PC-9 (cell line): ENCODE results near the gene CENPA. TPM values are rescaled to one million over a fixed set of nuclear protein-coding genes. Genes with fewer than 3 reads are reported as not detected.
A peak's percentile ranks its signal among the peaks of the same experiment; 100 is the strongest.

ENCODE experiments used
- BruUV-seq: library from RNA; stranded (reverse); fragments of 400-500 nt; replicated peaks from 2 replicates; lab custom pipeline; 2021; lab: Mats Ljungman, UMichigan
- CTCF ChIA-PET: fragments of 300-600 bp; sonication (Branson Sonifier 250); formaldehyde crosslinking; loops from one replicate; lab custom pipeline; 2022; ENCODE audit warnings: antibody characterized with exemption; lab: Charles Lee
- POLR2A ChIA-PET: fragments of 300-600 bp; sonication (Branson Sonifier 250); formaldehyde crosslinking; loops from one replicate; lab custom pipeline; 2022; ENCODE audit warnings: antibody characterized with exemption; ENCODE audit not compliant: unreplicated experiment; lab: Charles Lee
- DNase-seq, 2 experiments: peaks; one replicate each; pipeline versions ENCODE4 v3.0.0 to v3.0.0-alpha.2; 2015 to 2022; ENCODE audit warnings: mixed read lengths in 1 of 2
- H2AFZ ChIP-seq: fragments of 200-600 bp; sonication (generic); 2 replicates; pipeline ENCODE4 v1.8.1; 2017; ENCODE audit warnings: antibody characterized with exemption
- H3F3A ChIP-seq: fragments of 200-600 bp; sonication (generic); 2 replicates; pipeline ENCODE4 v1.8.1; 2017; ENCODE audit warnings: antibody characterized with exemption, mild to moderate bottlenecking, low read depth; ENCODE audit not compliant: insufficient read depth
- H3K27ac ChIP-seq: fragments of 200-600 bp; sonication (generic); 2 replicates; pipeline ENCODE4 v1.6.1; 2016; ENCODE audit warnings: mixed run types
- H3K27me3 ChIP-seq: fragments of 200-600 bp; sonication (generic); 2 replicates; pipeline ENCODE4 v1.6.1; 2016; ENCODE audit warnings: low read depth, mixed run types; ENCODE audit not compliant: insufficient read depth
- H3K36me3 ChIP-seq: fragments of 200-600 bp; sonication (generic); 2 replicates; pipeline ENCODE4 v1.6.1; 2016; ENCODE audit warnings: low read depth, mixed run types
- H3K4me1 ChIP-seq: fragments of 200-600 bp; sonication (generic); replicated peaks from 2 replicates; pipeline ENCODE4 v1.6.1; 2016; ENCODE audit warnings: mixed run types; ENCODE audit not compliant: insufficient read depth
- H3K4me2 ChIP-seq: fragments of 200-600 bp; sonication (generic); 2 replicates; pipeline ENCODE4 v1.6.1; 2017; ENCODE audit warnings: mixed run types
- H3K4me3 ChIP-seq: fragments of 200-600 bp; sonication (generic); 2 replicates; pipeline ENCODE4 v1.6.1; 2016; ENCODE audit warnings: mixed run types
- H3K79me2 ChIP-seq: fragments of 200-600 bp; sonication (generic); 2 replicates; pipeline ENCODE4 v1.6.1; 2017; ENCODE audit warnings: low read depth, mixed run types
- H3K9me2 ChIP-seq: fragments of 200-600 bp; sonication (generic); 2 replicates; pipeline ENCODE4 v1.8.1; 2017; ENCODE audit warnings: mild to moderate bottlenecking; ENCODE audit not compliant: insufficient read depth
- H3K9me3 ChIP-seq: fragments of 200-600 bp; sonication (generic); 2 replicates; pipeline ENCODE4 v1.8.1; 2016; ENCODE audit warnings: low read depth; ENCODE audit not compliant: insufficient read depth
- H4K20me1 ChIP-seq: fragments of 200-600 bp; sonication (generic); 2 replicates; pipeline ENCODE4 v1.8.1; 2017; ENCODE audit not compliant: insufficient read depth
- EZH2 ChIP-seq: fragments of 200-600 bp; sonication (generic); IDR thresholded peaks from 2 replicates; pipeline ENCODE4 v1.8.0; 2017; ENCODE audit warnings: antibody characterized with exemption, low read depth
- intact Hi-C: fragments of 100-400 bp; cut with micrococcal nuclease; formaldehyde crosslinking; loops from one replicate; pipeline ENCODE4 v1.10.0; 2022; ENCODE audit not compliant: unreplicated experiment
- total RNA-seq: library from RNA; stranded (reverse); gene quantifications from 2 replicates; pipeline ENCODE4 v1.2.3, GENCODE V29; 2021
- TF ChIP-seq, protein P1 (sequence below): fragments of 200-600 bp; sonication (generic); conservative IDR thresholded peaks from 2 replicates; pipeline ENCODE4 v1.6.1; 2017; ENCODE audit warnings: mixed run types, antibody characterized with exemption, mild to moderate bottlenecking, moderate library complexity

CENPA gene
- total RNA-seq, 1 experiment from 2014 or later = 48.8 TPM

DNA sequence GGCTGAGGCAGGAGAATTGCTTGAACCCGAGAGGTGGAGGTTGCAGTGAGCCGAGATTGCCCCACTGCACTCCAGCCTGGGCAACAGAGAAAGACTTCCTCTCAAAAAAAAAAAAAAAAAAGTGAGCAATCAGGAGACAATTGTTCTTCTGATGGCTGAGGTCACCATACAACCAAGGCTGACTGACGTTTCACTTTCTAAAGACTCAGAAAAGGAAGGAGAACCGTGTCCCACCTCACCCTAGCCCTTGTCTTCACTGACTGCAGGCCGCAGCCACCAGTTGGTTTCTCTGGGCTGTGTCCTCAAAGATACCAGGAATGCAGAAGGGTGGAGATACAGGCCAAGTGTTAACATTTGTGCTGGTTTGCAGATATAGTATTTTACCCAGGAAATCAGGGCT, 29.5 kb upstream of the CENPA start:
- Histone ChIP-seq H3K27me3 (no peaks in the 10 kb centered on the region), H3F3A (peaks cover 31% of the 10 kb centered on the region), H3K79me2 (no peaks in the 10 kb centered on the region), H3K4me1 (peaks cover 54% of the 10 kb centered on the region), H3K9me3 (no peaks in the 10 kb centered on the region; the same call in 1 of the 2 replicates), H2AFZ (no peak overlapping the region), H3K4me2 (no peak overlapping the region), H3K4me3 (no peak overlapping the region), H3K27ac (no peak overlapping the region), H4K20me1 (no peaks in the 10 kb centered on the region), H3K36me3 (no peaks in the 10 kb centered on the region), H3K9me2 (no peaks in the 10 kb centered on the region)
- POLR2A ChIA-PET = no interaction called here
- TF ChIP-seq EZH2 = no peak
- TF ChIP-seq, protein P1, sequence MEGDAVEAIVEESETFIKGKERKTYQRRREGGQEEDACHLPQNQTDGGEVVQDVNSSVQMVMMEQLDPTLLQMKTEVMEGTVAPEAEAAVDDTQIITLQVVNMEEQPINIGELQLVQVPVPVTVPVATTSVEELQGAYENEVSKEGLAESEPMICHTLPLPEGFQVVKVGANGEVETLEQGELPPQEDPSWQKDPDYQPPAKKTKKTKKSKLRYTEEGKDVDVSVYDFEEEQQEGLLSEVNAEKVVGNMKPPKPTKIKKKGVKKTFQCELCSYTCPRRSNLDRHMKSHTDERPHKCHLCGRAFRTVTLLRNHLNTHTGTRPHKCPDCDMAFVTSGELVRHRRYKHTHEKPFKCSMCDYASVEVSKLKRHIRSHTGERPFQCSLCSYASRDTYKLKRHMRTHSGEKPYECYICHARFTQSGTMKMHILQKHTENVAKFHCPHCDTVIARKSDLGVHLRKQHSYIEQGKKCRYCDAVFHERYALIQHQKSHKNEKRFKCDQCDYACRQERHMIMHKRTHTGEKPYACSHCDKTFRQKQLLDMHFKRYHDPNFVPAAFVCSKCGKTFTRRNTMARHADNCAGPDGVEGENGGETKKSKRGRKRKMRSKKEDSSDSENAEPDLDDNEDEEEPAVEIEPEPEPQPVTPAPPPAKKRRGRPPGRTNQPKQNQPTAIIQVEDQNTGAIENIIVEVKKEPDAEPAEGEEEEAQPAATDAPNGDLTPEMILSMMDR = no peak
- no peak for DNase-seq
- BruUV-seq = no TSS peak
- intact Hi-C loops = loop anchor here (10.0 kb wide), 1 partner anchor 258 kb away; no protein-coding TSS in a partner anchor
- CTCF ChIA-PET = interaction anchor here (0.7 kb wide), 2 partner anchors 20 to 50 kb away, joined by 3 to 7 read pairs; no protein-coding TSS in a partner anchor

DNA sequence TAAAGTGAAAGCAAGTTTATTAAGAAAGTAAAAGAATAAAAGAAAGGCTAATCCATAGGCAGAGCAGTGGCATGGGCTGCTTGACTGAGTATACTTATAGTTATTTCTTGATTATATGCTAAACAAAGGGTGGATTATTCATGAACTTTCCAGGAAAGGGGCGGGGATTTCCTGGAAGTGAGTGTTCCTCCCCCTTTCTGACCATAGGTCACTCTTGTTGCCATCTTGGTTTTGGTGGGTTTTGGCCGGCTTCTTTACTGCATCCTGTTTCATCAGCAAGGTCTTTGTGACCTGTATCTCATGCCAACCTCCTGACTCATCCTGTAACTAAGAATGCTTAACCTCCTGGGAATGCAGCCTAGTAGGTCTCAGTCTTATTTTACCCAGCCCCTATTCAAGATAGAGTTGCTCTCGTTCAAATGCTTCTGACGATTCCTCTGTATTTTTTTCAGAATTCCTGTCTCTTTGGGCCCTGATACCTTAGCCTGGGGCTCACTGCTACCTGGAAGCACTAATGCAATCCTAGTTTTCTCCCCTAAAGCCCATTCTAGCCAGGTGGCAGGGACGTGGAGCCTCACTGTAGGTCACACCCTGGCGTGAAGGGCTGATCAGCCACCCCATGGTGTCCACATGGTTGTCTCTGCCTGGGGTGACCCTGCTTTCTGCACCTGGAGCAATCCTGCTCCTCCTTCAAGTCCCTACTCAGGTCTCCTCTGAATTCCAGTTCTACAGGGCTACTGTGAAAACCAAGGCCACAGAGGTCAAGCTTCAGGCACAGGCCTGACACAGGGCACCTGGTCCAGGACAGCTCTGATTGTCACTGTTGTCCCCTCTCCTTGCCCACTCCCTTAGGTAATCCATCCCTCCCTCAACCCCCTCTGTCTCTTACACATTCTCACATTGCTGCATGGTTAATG, 27.7 kb upstream of the CENPA start:
- intact Hi-C loops = loop anchor here (2.0 to 10.0 kb wide), 2 partner anchors 27 to 257 kb away; no protein-coding TSS in a partner anchor
- POLR2A ChIA-PET = no interaction called here

DNA sequence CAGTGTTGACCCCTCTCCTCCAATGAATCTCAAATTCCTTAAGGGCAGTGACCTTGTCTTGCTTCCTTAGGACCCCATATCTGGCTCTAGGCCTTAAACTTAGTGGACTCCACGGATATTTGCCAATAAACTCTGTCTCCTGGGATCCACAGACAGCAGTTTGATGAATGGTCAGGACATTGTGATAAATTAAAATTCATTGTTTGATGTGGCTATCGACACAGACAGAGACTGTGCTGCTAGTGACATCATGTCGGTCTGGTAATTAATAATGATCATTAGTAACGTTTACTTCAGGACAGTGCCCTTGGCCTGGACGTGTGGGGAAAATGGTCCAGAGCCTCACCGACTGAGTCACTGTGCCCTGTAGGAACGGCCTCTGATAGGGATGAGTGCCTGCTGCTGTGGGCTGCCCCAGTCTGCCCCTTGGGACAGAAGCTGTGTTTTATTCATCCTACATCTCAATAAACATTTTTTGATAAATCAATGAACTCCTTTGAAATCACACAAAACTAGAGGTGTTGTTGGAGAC, 27.0 kb upstream of the CENPA start:
- Histone ChIP-seq H3K9me2 (no peaks in the 10 kb centered on the region), H3K4me3 (peak overlapping the region; percentile 21; the same call in 1 of the 2 replicates), H3K9me3 (no peaks in the 10 kb centered on the region), H3K4me2 (peak overlapping the region; percentile 70), H3K27ac (peak overlapping the region; percentile 98), H3K79me2 (0 out of 2 replicates have a peak, but pooled peaks cover 3% of the 10 kb centered on the region), H4K20me1 (no peaks in the 10 kb centered on the region), H3F3A (peaks cover 31% of the 10 kb centered on the region), H3K4me1 (peaks cover 55% of the 10 kb centered on the region), H3K27me3 (no peaks in the 10 kb centered on the region), H3K36me3 (no peaks in the 10 kb centered on the region), H2AFZ (peak overlapping the region; percentile 48)
- no peak for DNase-seq
- BruUV-seq = no TSS peak
- CTCF ChIA-PET = interaction anchor here (0.6 kb wide), 1 partner anchor 14 kb away, joined by 4 read pairs; no protein-coding TSS in a partner anchor
- intact Hi-C loops = loop anchor here (2.0 to 10.0 kb wide), 2 partner anchors 26 to 256 kb away; no protein-coding TSS in a partner anchor
- TF ChIP-seq, protein P1 = no peak
- no peak for TF ChIP-seq EZH2
- POLR2A ChIA-PET = interaction anchor here (0.6 kb wide), 1 partner anchor 627 kb away, joined by 4 read pairs; no protein-coding TSS in a partner anchor

More for the DNA sequence above, 27.7 kb upstream of the CENPA start:
- BruUV-seq = TSS peak; percentile 98
- H3K4me1 ChIP-seq = peaks cover 54% of the 10 kb centered on the region
- H4K20me1 ChIP-seq = no peaks in the 10 kb centered on the region
- H3K4me2 ChIP-seq = peak overlapping the region; percentile 70
- TF ChIP-seq EZH2 = no peak
- TF ChIP-seq, protein P1 = no peak
- peak; percentile 85 to 99 for DNase-seq
- peak overlapping the region; percentile 48 for H2AFZ ChIP-seq
- CTCF ChIA-PET = interaction anchor here (0.6 kb wide), 1 partner anchor 13 kb away, joined by 4 read pairs; no protein-coding TSS in a partner anchor
- peak overlapping the region; percentile 98 for H3K27ac ChIP-seq
- H3K9me3 ChIP-seq = no peaks in the 10 kb centered on the region
- peaks cover 31% of the 10 kb centered on the region for H3F3A ChIP-seq
- no peaks in the 10 kb centered on the region for H3K36me3 ChIP-seq
- no peaks in the 10 kb centered on the region for H3K27me3 ChIP-seq
- H3K79me2 ChIP-seq = no peaks in the 10 kb centered on the region
- no peaks in the 10 kb centered on the region for H3K9me2 ChIP-seq
- H3K4me3 ChIP-seq = peak overlapping the region; percentile 21; the same call in 1 of the 2 replicates
